SK-N-SH (cell line): ENCODE results near the gene ZRANB3. TPM values are rescaled to one million over a fixed set of nuclear protein-coding genes. Genes with fewer than 3 reads are reported as not detected.

Experiments
- CTCF ChIA-PET: fragments of 300-600, 350-600 bp; formaldehyde crosslinking; extraction: SDS; loops from one replicate; lab custom pipeline; 2021; lab: Yijun Ruan, JAX
- POLR2A ChIA-PET: fragments of 350-600 bp; sonication (Branson Sonifier 250); formaldehyde crosslinking; extraction: SDS; loops from one replicate; lab custom pipeline; 2020; ENCODE audit warnings: antibody characterized with exemption, inconsistent platforms; lab: Yijun Ruan, JAX
- DNase-seq: peaks from one replicate; pipeline ENCODE4 v3.0.0; 2012
- H2AFZ ChIP-seq: fragments of 200-600 bp; sonication (generic); 2 replicates; pipeline ENCODE4 v1.8.1; 2016; ENCODE audit warnings: antibody characterized with exemption, mild to moderate bottlenecking, low read depth
- H3F3A ChIP-seq: fragments of 200-600 bp; sonication (generic); replicated peaks from 2 replicates; pipeline ENCODE3; 2016; ENCODE audit warnings: antibody characterized with exemption, mild to moderate bottlenecking; ENCODE audit not compliant: insufficient read depth
- H3K27ac ChIP-seq, 2 experiments: fragments of 200-500 bp in 1 of 2; fragments of 200-600 bp in 1 of 2; sonication (Bioruptor generic) in 1 of 2; sonication (generic), shearing (Covaris generic) in 1 of 2; 2 replicates each; pipeline versions ENCODE4 v1.5.1 to v1.6.1; 2014 to 2016; ENCODE audit warnings: low read depth in 2 of 2, inconsistent platforms in 1 of 2, low read length in 1 of 2, mild to moderate bottlenecking in 1 of 2, mixed read lengths in 1 of 2
- H3K27me3 ChIP-seq: fragments of 200-600 bp; sonication (generic), shearing (Covaris generic); 2 replicates; pipeline ENCODE4 v1.6.1; 2016; ENCODE audit warnings: mixed run types; ENCODE audit not compliant: insufficient read depth
- H3K36me3 ChIP-seq, 2 experiments: fragments of 200-500 bp in 1 of 2; fragments of 200-600 bp in 1 of 2; sonication (Bioruptor generic) in 1 of 2; sonication (generic) in 1 of 2; replicated peaks in 1 of 2; 2 replicates each; pipeline versions ENCODE3 to v1.5.1; 2014 to 2016; ENCODE audit warnings: low read length in 1 of 2, mild to moderate bottlenecking in 1 of 2; ENCODE audit not compliant: insufficient read depth in 2 of 2, control insufficient read depth in 1 of 2
- H3K4me1 ChIP-seq, 2 experiments: fragments of 200-500 bp in 1 of 2; fragments of 200-600 bp in 1 of 2; sonication (Bioruptor generic) in 1 of 2; sonication (generic), shearing (Covaris generic) in 1 of 2; 2 replicates each; pipeline versions ENCODE4 v1.5.1 to v1.6.1; 2014 to 2016; ENCODE audit warnings: low read depth in 1 of 2, low read length in 1 of 2, mixed run types in 1 of 2; ENCODE audit not compliant: insufficient read depth in 2 of 2, control insufficient read depth in 1 of 2
- H3K4me2 ChIP-seq: fragments of 200-600 bp; sonication (generic), shearing (Covaris generic); 2 replicates; pipeline ENCODE4 v1.6.1; 2017; ENCODE audit warnings: mixed run types
- H3K4me3 ChIP-seq, 2 experiments: fragments of 200-500 bp in 1 of 2; fragments of 200-600 bp in 1 of 2; sonication (Bioruptor generic) in 1 of 2; sonication (generic), shearing (Covaris generic) in 1 of 2; 2 replicates each; pipeline versions ENCODE4 v1.5.1 to v1.8.1; 2014 to 2016; ENCODE audit warnings: low read depth in 2 of 2, inconsistent platforms in 1 of 2, low read length in 1 of 2, mild to moderate bottlenecking in 1 of 2, mixed read lengths in 1 of 2, moderate library complexity in 1 of 2
- H3K79me2 ChIP-seq: fragments of 200-600 bp; sonication (generic); 2 replicates; pipeline ENCODE4 v1.8.1; 2017; ENCODE audit warnings: mild to moderate bottlenecking; ENCODE audit not compliant: insufficient read depth
- H3K9ac ChIP-seq: fragments of 200-600 bp; sonication (generic); 2 replicates; pipeline ENCODE4 v1.6.1; 2017; ENCODE audit warnings: mixed run types
- H3K9me2 ChIP-seq: fragments of 200-600 bp; sonication (generic); 2 replicates; pipeline ENCODE4 v1.6.1; 2017; ENCODE audit warnings: mixed run types
- H3K9me3 ChIP-seq: fragments of 200-600 bp; sonication (generic); 2 replicates; pipeline ENCODE4 v1.6.1; 2017; ENCODE audit warnings: mixed run types, mild to moderate bottlenecking, moderate library complexity
- H4K20me1 ChIP-seq: fragments of 200-600 bp; sonication (generic); 2 replicates; pipeline ENCODE4 v1.6.1; 2017; ENCODE audit warnings: mild to moderate bottlenecking, mixed run types; ENCODE audit not compliant: insufficient read depth
- CHD2 ChIP-seq: fragments of 150-350 bp; IDR thresholded peaks from 2 replicates; pipeline ENCODE4 v1.6.1; 2018; ENCODE audit warnings: low read length; ENCODE audit not compliant: partially characterized antibody
- ELF1 ChIP-seq: IDR thresholded peaks from 2 replicates; pipeline ENCODE4 v1.4.0; 2012
- EP300 ChIP-seq, 2 experiments: IDR thresholded peaks; 2 replicates each; pipeline versions ENCODE4 v1.4.0 to v1.6.1; 2012; ENCODE audit warnings: borderline replicate concordance in 1 of 2, low read depth in 1 of 2, low read length in 1 of 2
- FOSL2 ChIP-seq: IDR thresholded peaks from 2 replicates; pipeline ENCODE4 v1.4.0; 2012; ENCODE audit warnings: low read depth, mild to moderate bottlenecking, moderate library complexity, borderline replicate concordance
- GABPA ChIP-seq: IDR thresholded peaks from 2 replicates; pipeline ENCODE4 v1.4.0; 2012; ENCODE audit warnings: low read depth, mild to moderate bottlenecking
- JUND ChIP-seq: IDR thresholded peaks from 2 replicates; pipeline ENCODE4 v1.4.0; 2012
- MEF2A ChIP-seq: IDR thresholded peaks from 2 replicates; pipeline ENCODE4 v1.4.0; 2012; ENCODE audit warnings: low read depth, borderline replicate concordance
- NRF1 ChIP-seq: IDR thresholded peaks from 2 replicates; pipeline ENCODE4 v1.6.1; 2012; ENCODE audit warnings: low read depth, mild to moderate bottlenecking, low read length
- RCOR1 ChIP-seq: fragments of 150-350 bp; IDR thresholded peaks from 2 replicates; pipeline ENCODE4 v1.6.1; 2017; ENCODE audit warnings: antibody characterized with exemption, low read length
- RXRA ChIP-seq: IDR thresholded peaks from 2 replicates; pipeline ENCODE4 v1.4.0; 2012; ENCODE audit warnings: low read depth, mild to moderate bottlenecking, borderline replicate concordance
- SIN3A ChIP-seq: IDR thresholded peaks from 2 replicates; pipeline ENCODE4 v1.6.1; 2012; ENCODE audit warnings: low read depth, mild to moderate bottlenecking, low read length, moderate library complexity, borderline replicate concordance
- SMC3 ChIP-seq: IDR thresholded peaks from 2 replicates; pipeline ENCODE4 v1.6.1; 2012; ENCODE audit warnings: low read depth, low read length, improper control_type of control experiment
- TEAD4 ChIP-seq: IDR thresholded peaks from 2 replicates; pipeline ENCODE4 v1.4.0; 2012; ENCODE audit warnings: mild to moderate bottlenecking, borderline replicate concordance; ENCODE audit not compliant: insufficient read depth
- WGBS: methylation state at CpG from one replicate; pipeline ENCODE4 v1.1.6; 2017; ENCODE audit warnings: low lambda C conversion rate; 5-methylcytosine and 5-hydroxymethylcytosine counted together
- polyA plus RNA-seq, 3 experiments: library from polyadenylated mRNA; depleted of rRNA; stranded (reverse); fragments of >200 nt; gene quantifications; 2 replicates each; pipeline ENCODE4 v1.2.3, GENCODE V29; 2012
- TF ChIP-seq, protein P1 (sequence below): fragments of 150-350 bp; IDR thresholded peaks from 2 replicates; pipeline ENCODE4 v1.6.1; 2017; ENCODE audit warnings: antibody characterized with exemption, low read length, low read depth, borderline replicate concordance
- TF ChIP-seq, protein P2 (sequence below): IDR thresholded peaks from 2 replicates; pipeline ENCODE4; 2012

The ZRANB3 gene
- polyA plus RNA-seq, 1 of the 3 experiments (the other 2 are of a cell fraction), result 4.1 TPM

GRCh38 chr2:135256531-135257260 lies 274.3 kb downstream of the ZRANB3 start:
- Histone ChIP-seq H3K4me2 (no peak overlapping the region), H3K79me2 (no peaks in the 10 kb centered on the region), H3K27me3 (no peaks in the 10 kb centered on the region), H2AFZ (no peak overlapping the region), H3K9me3 (no peaks in the 10 kb centered on the region), H3K27ac (no peak overlapping the region), H3K9me2 (no peaks in the 10 kb centered on the region), H3K4me1 (no peaks in the 10 kb centered on the region), H4K20me1 (no peaks in the 10 kb centered on the region), H3K9ac (no peak overlapping the region), H3K4me3 (no peak overlapping the region), H3K36me3 (no peaks in the 10 kb centered on the region), H3F3A (peaks cover 5% of the 10 kb centered on the region)
- TF ChIP-seq TEAD4 (no peak), MEF2A (no peak), ELF1 (no peak), RCOR1 (no peak), GABPA (no peak), RXRA (no peak), JUND (no peak), SIN3A (no peak), FOSL2 (no peak), CHD2 (no peak), EP300 (IDR thresholded peaks at IDR 0.05; ENCODE audit: borderline replicate concordance in 1 of 2, low read depth in 1 of 2, low read length in 1 of 2) (no peak), NRF1 (no peak)
- CTCF ChIA-PET, result no interaction called here
- DNase-seq, result no peak
- WGBS, result 78% methylated on average over 3 of the region's 3 CpGs
- POLR2A ChIA-PET, result no interaction called here

GRCh38 chr2:135255208-135255607 lies 275.8 kb downstream of the ZRANB3 start:
- Histone ChIP-seq H3K4me2 (no peak overlapping the region), H2AFZ (no peak overlapping the region), H3K27ac (no peak overlapping the region), H3K9me2 (no peaks in the 10 kb centered on the region), H4K20me1 (no peaks in the 10 kb centered on the region), H3K9me3 (no peaks in the 10 kb centered on the region), H3K79me2 (no peaks in the 10 kb centered on the region), H3F3A (peaks cover 5% of the 10 kb centered on the region), H3K4me1 (no peaks in the 10 kb centered on the region), H3K9ac (no peak overlapping the region), H3K36me3 (no peaks in the 10 kb centered on the region), H3K27me3 (no peaks in the 10 kb centered on the region), H3K4me3 (no peak overlapping the region)
- ChIA-PET CTCF (no interaction called here), POLR2A (no interaction called here)
- 94% methylated on average over 1 of the region's 1 CpG for WGBS
- TF ChIP-seq, protein P1, sequence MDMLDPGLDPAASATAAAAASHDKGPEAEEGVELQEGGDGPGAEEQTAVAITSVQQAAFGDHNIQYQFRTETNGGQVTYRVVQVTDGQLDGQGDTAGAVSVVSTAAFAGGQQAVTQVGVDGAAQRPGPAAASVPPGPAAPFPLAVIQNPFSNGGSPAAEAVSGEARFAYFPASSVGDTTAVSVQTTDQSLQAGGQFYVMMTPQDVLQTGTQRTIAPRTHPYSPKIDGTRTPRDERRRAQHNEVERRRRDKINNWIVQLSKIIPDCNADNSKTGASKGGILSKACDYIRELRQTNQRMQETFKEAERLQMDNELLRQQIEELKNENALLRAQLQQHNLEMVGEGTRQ, result no peak
- TF ChIP-seq MEF2A (no peak), SMC3 (no peak), TEAD4 (no peak)
- TF ChIP-seq, protein P2, sequence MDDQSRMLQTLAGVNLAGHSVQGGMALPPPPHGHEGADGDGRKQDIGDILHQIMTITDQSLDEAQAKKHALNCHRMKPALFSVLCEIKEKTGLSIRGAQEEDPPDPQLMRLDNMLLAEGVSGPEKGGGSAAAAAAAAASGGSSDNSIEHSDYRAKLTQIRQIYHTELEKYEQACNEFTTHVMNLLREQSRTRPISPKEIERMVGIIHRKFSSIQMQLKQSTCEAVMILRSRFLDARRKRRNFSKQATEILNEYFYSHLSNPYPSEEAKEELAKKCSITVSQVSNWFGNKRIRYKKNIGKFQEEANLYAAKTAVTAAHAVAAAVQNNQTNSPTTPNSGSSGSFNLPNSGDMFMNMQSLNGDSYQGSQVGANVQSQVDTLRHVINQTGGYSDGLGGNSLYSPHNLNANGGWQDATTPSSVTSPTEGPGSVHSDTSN, result no peak
- no peak for DNase-seq
